GM19238 (cell line): ENCODE results near the gene CPLANE2.
A peak's percentile ranks its signal among the peaks of the same experiment; 100 is the strongest.
"Not testable (repeated sequence)": the region's sequence is repeated elsewhere in the genome, so short reads cannot be mapped to it uniquely, and the experiment has no call there.

Source experiments
- DNase-seq: peaks from one replicate; pipeline ENCODE4 v3.0.0; 2011; ENCODE audit warnings: low spot score; ENCODE audit not compliant: insufficient read length

CPLANE2 gene

GRCh38 chr1:16248603-16249516 is 11.9 kb upstream of the CPLANE2 start:
- DNase-seq, result peak; percentile 69

DNA sequence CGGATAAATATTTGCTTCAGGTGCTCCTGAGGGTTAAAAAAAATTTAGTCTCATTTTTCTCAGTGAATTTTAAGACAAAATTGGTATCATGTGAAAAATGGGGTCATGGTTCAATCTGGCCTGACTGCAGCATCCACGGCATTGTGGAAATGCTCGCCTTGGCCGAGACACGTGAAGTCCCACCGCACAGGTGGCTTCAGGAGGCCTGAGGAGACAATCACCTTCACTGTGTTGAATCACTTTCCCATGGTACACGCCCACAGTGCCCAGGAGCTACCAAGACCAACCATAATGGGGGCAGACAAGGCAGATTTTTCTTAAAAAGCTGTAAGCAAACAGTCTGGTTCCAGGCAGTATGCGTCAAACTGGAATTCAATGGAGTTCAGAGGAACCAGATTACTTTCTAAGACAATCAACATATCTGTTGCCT is 11.0 kb upstream of the CPLANE2 start:
- DNase-seq, result no peak

- DNase-seq, result no peak
These were observed 10.5 kb upstream of the CPLANE2 start for GRCh38 chr1:16247441-16247840.

- no peak for DNase-seq
These were observed 10.0 kb upstream of the CPLANE2 start for GRCh38 chr1:16246961-16247360.

GRCh38 chr1:16246239-16246638 is 9.3 kb upstream of the CPLANE2 start:
- DNase-seq, result not testable (repeated sequence)

DNA sequence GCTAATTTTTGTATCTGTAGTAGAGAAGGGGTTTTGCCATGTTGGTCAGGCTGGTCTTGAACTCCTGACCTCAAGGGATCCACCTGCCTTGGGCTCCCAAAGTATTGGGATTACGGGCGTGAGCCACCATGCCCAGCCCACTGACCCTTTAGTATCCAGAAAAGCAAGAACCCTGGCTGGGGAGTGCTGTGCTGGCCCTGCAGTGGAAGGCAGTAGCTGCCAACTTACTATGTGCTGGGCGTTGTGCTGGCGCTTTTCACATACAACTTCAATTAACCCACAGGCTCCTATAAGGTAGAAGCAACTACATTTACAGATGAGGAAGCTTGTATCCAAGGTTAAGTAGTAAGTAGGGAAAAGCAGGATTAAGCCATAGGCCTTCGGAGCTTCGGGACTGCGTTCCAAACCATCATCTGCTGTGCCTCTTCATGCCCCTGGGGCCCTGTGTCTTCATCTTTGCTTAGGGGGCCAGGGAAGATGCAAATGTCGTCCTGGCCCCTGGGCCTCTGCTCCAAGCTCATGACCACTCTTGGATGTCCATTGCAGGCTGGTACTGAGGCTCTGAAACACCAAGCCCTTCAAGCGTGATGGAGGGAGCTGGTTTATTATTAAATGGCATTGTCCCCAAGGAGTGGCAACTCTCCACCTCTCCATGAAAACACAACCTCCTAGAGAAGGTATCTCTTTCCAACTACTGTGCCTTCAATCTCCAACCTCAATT is 8.7 kb upstream of the CPLANE2 start:
- DNase-seq, result no peak

GRCh38 chr1:16244650-16245285 is 7.8 kb upstream of the CPLANE2 start:
- DNase-seq, result no peak

DNA sequence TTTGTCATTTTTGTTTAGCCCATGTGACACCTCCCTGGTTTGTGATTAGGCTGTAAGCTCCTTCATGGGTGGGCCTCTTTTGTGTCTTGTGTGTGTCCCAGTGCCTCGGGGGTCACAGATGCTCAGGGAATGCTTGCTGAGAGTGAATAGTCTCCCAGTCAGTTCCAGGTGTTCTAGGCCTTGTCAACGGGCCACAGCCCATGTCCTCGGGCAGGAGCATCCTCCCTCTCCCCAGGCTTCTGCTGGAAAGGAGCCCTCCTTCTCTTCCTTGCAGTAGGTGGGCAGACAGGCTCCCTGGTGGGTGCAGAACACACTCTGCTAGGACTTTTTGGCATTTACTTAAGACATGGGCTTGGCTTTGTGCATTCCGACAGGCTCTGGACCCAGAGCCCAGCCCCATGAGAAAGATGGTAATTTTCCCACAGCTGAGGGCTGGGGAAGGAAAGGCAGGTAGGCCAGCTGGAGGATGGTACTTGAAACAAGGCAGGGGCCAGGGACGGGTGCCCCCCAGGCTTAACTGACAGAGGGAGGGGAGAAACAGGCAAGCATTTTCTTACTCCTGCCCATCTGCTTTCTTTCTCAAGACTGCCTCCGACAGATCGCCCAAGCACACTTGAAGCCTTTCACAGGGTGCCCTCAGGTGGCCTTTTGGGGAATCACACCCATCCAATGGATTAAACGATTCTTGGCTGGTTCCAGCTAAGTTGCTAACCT is 7.1 kb upstream of the CPLANE2 start:
- peak; percentile 61 for DNase-seq

DNA sequence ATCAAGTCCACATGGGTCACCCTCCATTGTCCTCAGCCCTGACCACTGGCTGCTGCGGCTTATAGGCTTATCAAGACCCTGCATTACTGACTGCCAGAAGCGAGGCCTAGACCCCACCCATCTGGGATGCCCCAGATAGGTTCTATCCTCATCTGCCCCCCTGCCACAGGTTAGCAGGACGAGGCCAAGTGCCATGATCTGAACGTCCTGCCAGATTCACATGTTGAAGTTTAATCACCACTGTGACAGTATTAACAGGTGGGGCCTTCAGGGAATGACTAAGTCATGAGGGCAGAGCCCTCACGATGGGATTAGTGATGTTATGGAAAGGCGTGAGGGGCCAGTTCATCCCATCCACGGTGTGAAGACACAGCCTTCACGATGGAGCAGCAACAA is 6.2 kb upstream of the CPLANE2 start:
- no peak for DNase-seq

DNA sequence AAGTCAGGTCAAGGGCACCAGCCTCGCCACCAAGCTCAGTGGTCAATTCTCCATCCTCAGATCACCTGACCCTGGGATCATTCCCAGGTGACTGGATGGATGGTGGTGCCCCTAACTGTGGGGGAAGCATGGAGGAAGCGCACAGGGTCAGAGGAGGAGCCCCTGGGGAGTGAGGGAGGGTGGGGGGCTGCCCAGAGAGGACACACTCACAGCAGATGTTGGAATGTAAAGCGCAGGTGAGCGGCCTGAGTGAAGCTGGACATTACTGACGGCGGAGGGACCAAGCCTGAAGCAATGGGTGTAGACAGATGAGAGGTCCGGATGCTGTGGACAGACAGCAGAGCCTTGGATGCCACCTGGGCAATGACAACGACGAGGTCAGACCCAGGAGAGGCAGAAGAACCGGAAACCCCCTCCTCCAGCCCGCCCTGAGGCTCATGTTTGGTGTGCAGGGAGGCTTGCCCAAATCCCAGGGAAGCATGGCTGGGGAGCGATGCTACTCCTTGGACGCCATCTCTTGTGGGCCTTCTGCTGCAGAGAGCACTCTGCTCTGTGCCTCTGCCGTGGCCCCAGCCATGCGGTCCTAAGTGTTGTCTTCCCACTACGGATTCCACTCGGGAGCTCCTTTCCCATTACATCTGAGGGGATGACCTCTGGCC is 5.7 kb upstream of the CPLANE2 start:
- no peak for DNase-seq

GRCh38 chr1:16241221-16241708 is 4.3 kb upstream of the CPLANE2 start:
- no peak for DNase-seq

- no peak for DNase-seq
These were observed 3.0 kb upstream of the CPLANE2 start for GRCh38 chr1:16239972-16240491.

DNA sequence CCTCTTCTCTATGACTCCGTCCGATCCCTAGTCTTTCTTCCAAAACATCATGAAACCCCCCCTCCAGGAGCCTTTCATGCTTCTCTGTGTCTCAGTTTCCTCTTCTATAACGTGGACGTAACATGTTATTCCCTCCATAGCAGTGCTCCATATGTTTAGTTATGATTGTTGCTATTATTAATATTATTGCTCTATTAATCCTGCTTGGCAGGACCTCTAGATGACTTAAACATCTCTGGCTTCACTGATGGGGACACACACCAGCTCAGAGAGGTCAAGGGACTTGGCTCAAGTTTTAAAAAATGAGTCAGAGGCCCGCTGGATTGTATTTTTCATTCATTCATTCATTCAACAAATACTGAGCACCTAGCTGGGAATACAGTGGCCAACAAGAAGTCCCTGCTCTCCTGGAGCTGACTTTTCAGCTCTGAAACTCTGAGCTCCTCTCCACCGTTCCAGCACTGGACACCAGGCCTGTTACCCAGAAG is 404 bp upstream of the CPLANE2 start:
- no peak for DNase-seq

DNA sequence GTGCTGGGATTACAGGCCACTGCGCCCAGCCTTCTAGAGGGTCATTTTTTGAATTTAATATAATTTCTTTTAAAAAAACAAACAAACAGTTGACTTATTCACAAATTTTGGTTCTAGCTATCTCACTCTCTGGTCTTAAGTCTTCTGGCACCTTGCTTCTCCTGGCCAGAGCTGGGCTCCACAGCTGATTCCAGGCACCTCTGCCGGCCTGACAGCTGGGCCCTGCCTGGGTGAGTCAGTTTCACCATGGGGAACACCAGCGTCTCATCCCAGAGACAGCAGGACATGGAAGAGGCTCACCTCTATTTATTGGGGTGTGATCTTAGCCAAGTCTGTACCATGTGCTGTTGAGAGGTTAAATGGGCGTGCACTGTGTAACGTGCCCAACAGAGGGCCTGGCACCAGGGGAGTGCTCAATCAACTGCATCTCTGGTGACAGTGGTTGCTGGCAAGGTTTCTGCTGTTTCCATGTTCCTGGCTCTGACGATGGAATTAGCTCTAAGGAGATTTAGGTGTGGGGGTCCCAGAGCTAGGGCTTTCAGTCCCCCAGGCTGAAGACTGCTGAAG is 956 bp downstream of the CPLANE2 start:
- DNase-seq, result peak; percentile 56

- no peak for DNase-seq
These were observed 1.6 kb downstream of the CPLANE2 start for GRCh38 chr1:16235347-16235746.

DNA sequence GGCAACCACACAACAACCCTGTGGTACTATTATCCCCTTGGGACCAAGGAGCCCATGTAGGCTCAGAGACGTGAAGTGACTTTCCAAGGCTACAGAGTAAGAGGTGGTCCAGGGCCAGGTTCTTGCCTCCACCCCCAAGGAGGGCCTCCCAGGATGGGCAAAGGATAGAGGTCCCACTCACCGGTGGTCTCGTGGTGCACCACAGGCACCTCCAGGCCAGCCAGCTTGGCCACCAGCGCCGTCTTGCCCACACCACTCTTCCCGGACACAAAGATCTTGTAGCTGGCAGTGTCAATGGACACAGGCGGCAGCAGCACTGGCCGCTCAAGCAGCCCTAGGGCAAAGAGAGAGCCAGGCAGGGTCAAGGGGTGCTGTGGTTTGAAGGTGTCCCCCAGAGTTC is 3.6 kb downstream of the CPLANE2 start:
- DNase-seq, result no peak

DNA sequence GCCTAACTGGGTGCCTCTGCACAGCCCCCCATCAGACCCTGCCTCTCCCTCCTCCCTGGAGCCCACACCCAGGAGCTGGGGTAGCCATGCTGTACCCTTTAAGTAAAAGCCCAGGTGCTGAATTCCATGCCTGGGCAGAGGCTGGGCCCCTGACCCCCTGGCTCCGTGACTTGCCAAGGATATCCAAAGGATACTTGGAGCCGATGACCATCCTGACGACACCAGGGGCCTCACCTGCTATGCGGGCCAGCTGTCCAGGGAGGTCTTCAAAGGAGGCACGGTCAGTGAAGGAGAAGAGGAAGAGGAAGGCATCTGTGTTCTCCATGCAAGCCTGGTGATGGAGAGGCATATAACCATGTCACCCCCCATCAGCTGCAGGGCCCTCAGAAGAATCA is 4.7 kb downstream of the CPLANE2 start:
- no peak for DNase-seq

GRCh38 chr1:16231331-16232315 is 5.4 kb downstream of the CPLANE2 start:
- no peak for DNase-seq

DNA sequence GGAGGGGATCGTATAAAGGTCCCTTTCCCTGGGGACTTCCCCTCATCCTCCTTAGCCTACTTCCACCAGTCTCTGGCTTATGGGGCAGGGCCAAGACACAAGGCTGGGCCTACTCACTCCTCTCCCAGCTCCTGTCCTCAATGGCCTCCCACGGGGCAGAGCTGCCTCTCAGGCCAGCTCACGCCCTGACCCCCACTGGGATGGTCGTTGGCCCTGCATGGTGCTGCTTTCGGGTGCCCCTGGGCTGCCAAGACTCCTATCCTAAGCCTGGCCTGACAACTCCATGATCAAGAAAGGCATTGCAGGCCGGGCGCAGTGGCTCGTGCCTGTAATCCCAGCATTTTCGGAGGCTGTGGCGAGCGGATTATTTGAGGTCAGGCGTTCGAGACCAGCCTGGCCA is 6.2 kb downstream of the CPLANE2 start:
- DNase-seq, result no peak
